Kidney (tissue), 14 donors: Measurements from ENCODE around the gene COG7. TPM values are rescaled to one million over a fixed set of nuclear protein-coding genes. Genes with fewer than 3 reads are reported as not detected.

Experiments
- DNase-seq, 5 donors: peaks; one replicate each; pipeline ENCODE4 v3.0.0-alpha.2; 2013 to 2020
- FAIRE-seq: peaks from 2 replicates; lab custom pipeline; 2012; peaks lifted over from hg19 to GRCh38; lab: Jason Lieb, UNC
- H3K27ac ChIP-seq, 2 donors: one replicate each; pipeline ENCODE4 v1.7.0; 2013; ENCODE audit warnings: low read depth in 2 of 2, low read length in 2 of 2, inconsistent platforms in 1 of 2
- H3K27me3 ChIP-seq: one replicate; pipeline ENCODE4 v1.7.1; 2013; ENCODE audit warnings: low read length, inconsistent platforms; ENCODE audit not compliant: control insufficient read depth, insufficient read depth
- H3K36me3 ChIP-seq, 3 donors: one replicate each; pipeline versions ENCODE4 v1.7.0 to v1.7.1; 2013; ENCODE audit warnings: low read length in 3 of 3, control low read depth in 1 of 3, inconsistent platforms in 1 of 3; ENCODE audit not compliant: insufficient read depth in 3 of 3, control insufficient read depth in 2 of 3
- H3K4me1 ChIP-seq, 3 donors: one replicate each; pipeline versions ENCODE4 v1.7.0 to v1.7.1; 2013; ENCODE audit warnings: low read length in 3 of 3, inconsistent platforms in 1 of 3, low read depth in 1 of 3; ENCODE audit not compliant: control insufficient read depth in 2 of 3, insufficient read depth in 2 of 3
- H3K4me3 ChIP-seq, 3 donors: one replicate each; pipeline versions ENCODE4 v1.7.0 to v1.8.1; 2013; ENCODE audit warnings: low read length in 3 of 3, control low read depth in 1 of 3, inconsistent platforms in 1 of 3
- H3K9ac ChIP-seq, 3 donors: one replicate each; pipeline versions ENCODE4 v1.7.0 to v1.7.1; 2013; ENCODE audit warnings: low read length in 3 of 3, control low read depth in 1 of 3, inconsistent platforms in 1 of 3
- H3K9me3 ChIP-seq, 3 donors: one replicate each; pipeline versions ENCODE4 v1.7.0 to v1.7.1; 2013; ENCODE audit warnings: low read length in 3 of 3, control low read depth in 1 of 3, inconsistent platforms in 1 of 3; ENCODE audit not compliant: control insufficient read depth in 2 of 3, insufficient read depth in 1 of 3
- intact Hi-C: fragments of 100-400 bp; cut with DNase I; formaldehyde crosslinking; loops from one replicate; pipeline ENCODE4 v1.11.1; 2022
- polyA plus RNA-seq: library from polyadenylated mRNA; stranded (reverse); fragments of 350-450 nt; fragmentation: Illumina TruSeq; extraction: RNeasy Lipid Tissue Mini Kit (QIAGEN cat#74804); gene quantifications from one replicate; pipeline ENCODE4 v1.2.3, GENCODE V29; 2014; ENCODE audit warnings: low read depth, low replicate concordance; ENCODE audit not compliant: insufficient read depth
- total RNA-seq: library from RNA; stranded (reverse); fragmentation: NEBNext Ultra II Directional; extraction: Animal tissue kit (Norgen Biotek cat#: 25700); gene quantifications from one replicate; pipeline ENCODE4 v1.2.1, GENCODE V29; 2021
- TF ChIP-seq, protein P1 (sequence below): IDR thresholded peaks from 3 replicates; pipeline ENCODE4 v1.5.1; 2012; ENCODE audit warnings: mild to moderate bottlenecking, moderate library complexity, borderline replicate concordance; ENCODE audit not compliant: insufficient read depth; ENCODE audit errors: extremely low read depth
- donor health status: control.
- donor health status: control.
- donor health status: control.
- donor health status: control.
- donor health status: control.
- donor health status: DM: yes; HTN: yes; CAD: no.
- donor health status: Normal renal cell carcinoma (clear cell type).

COG7 gene
- total and polyA plus RNA-seq, 2 donors from 2014 or later = 25.2 to 27.0 TPM

GRCh38 chr16:23433261-23433920 lies 19.6 kb downstream of the COG7 start:
- intact Hi-C loops = no loop called here
- H3K9me3 ChIP-seq = no peaks in the 10 kb centered on the region
- DNase-seq (no peak), FAIRE-seq (no peak)
- no peak overlapping the region for H3K4me3 ChIP-seq
- no peaks in the 10 kb centered on the region for H3K27me3 ChIP-seq
- TF ChIP-seq, protein P1, sequence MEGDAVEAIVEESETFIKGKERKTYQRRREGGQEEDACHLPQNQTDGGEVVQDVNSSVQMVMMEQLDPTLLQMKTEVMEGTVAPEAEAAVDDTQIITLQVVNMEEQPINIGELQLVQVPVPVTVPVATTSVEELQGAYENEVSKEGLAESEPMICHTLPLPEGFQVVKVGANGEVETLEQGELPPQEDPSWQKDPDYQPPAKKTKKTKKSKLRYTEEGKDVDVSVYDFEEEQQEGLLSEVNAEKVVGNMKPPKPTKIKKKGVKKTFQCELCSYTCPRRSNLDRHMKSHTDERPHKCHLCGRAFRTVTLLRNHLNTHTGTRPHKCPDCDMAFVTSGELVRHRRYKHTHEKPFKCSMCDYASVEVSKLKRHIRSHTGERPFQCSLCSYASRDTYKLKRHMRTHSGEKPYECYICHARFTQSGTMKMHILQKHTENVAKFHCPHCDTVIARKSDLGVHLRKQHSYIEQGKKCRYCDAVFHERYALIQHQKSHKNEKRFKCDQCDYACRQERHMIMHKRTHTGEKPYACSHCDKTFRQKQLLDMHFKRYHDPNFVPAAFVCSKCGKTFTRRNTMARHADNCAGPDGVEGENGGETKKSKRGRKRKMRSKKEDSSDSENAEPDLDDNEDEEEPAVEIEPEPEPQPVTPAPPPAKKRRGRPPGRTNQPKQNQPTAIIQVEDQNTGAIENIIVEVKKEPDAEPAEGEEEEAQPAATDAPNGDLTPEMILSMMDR = no peak
- no peak overlapping the region for H3K9ac ChIP-seq
- peaks cover 8 to 25% (median 10%) of the 10 kb centered on the region in 3 donors for H3K36me3 ChIP-seq
- no peaks in the 10 kb centered on the region for H3K4me1 ChIP-seq
- no peak overlapping the region for H3K27ac ChIP-seq

GRCh38 chr16:23432176-23433128 lies 20.5 kb downstream of the COG7 start:
- FAIRE-seq (no peak), DNase-seq (no peak)
- Histone ChIP-seq H3K36me3 (peaks cover 8 to 25% (median 11%) of the 10 kb centered on the region in 3 donors), H3K27ac (no peak overlapping the region), H3K4me3 (no peak overlapping the region), H3K27me3 (no peaks in the 10 kb centered on the region), H3K9ac (no peak overlapping the region), H3K9me3 (no peaks in the 10 kb centered on the region), H3K4me1 (no peaks in the 10 kb centered on the region)
- intact Hi-C loops = no loop called here
- TF ChIP-seq, protein P1 = no peak

- DNase-seq = no peak
- Histone ChIP-seq H3K4me1 (peaks cover 0 to 2% (median 0%) of the 10 kb centered on the region in 3 donors), H3K9ac (no peak overlapping the region), H3K27ac (no peak overlapping the region), H3K36me3 (peaks cover 5 to 15% (median 9%) of the 10 kb centered on the region in 3 donors), H3K4me3 (no peak overlapping the region), H3K27me3 (no peaks in the 10 kb centered on the region), H3K9me3 (no peaks in the 10 kb centered on the region)
- intact Hi-C loops = no loop called here
- TF ChIP-seq, protein P1 = no peak
- FAIRE-seq = no peak
These were observed 24.6 kb downstream of the COG7 start for GRCh38 chr16:23428351-23428750.
